GM12878 (cell line): ENCODE measurements around the gene WRAP73. TPM values are rescaled to one million over a fixed set of nuclear protein-coding genes. Genes with fewer than 3 reads are reported as not detected.

Source experiments
- ATAC-seq: fragments of 200-7000 bp; cut with Tn5 transposase; 3 replicates; pipeline ENCODE4 v1.9.1; 2020; ENCODE audit warnings: mild to moderate bottlenecking, moderate library complexity
- BruUV-seq: library from RNA; stranded (reverse); fragments of 400-500 nt; replicated peaks from 2 replicates; lab custom pipeline; 2021; lab: Mats Ljungman, UMichigan
- CTCF ChIA-PET: fragments of 300-600 bp; sonication (Branson Sonifier 250); formaldehyde crosslinking; extraction: SDS; loops from one replicate; lab custom pipeline; 2021; ENCODE audit warnings: inconsistent platforms; lab: Yijun Ruan, JAX
- POLR2A ChIA-PET: fragments of 350-600 bp; formaldehyde crosslinking; extraction: SDS; loops from one replicate; lab custom pipeline; 2021; ENCODE audit warnings: inconsistent platforms; lab: Charles Lee
- RAD21 ChIA-PET: fragments of 300-600 bp; sonication (Branson Sonifier 250); formaldehyde crosslinking; loops from one replicate; lab custom pipeline; 2023; ENCODE audit warnings: antibody characterized with exemption; ENCODE audit not compliant: unreplicated experiment; lab: Charles Lee
- SMC1A ChIA-PET: fragments of 300-600 bp; sonication (Branson Sonifier 250); formaldehyde crosslinking; loops from one replicate; lab custom pipeline; 2023; ENCODE audit not compliant: unreplicated experiment, uncharacterized antibody; lab: Charles Lee
- DNase-seq: peaks from one replicate; pipeline ENCODE4 v3.0.0-alpha.2; 2011; ENCODE audit warnings: low read depth, low spot score
- FAIRE-seq: peaks from 3 replicates; lab custom pipeline; 2011; peaks lifted over from hg19 to GRCh38; lab: Jason Lieb, UNC
- H2AFZ ChIP-seq: 2 replicates; pipeline ENCODE4 v1.6.0; 2011; ENCODE audit warnings: low read depth, low read length, control low read depth; ENCODE audit not compliant: control insufficient read depth
- H3K27ac ChIP-seq: 2 replicates; pipeline ENCODE4 v1.5.1; 2011; ENCODE audit warnings: control low read depth; ENCODE audit not compliant: control insufficient read depth, insufficient read depth
- H3K27me3 ChIP-seq, 2 experiments: replicated peaks in 1 of 2; 2 replicates each; pipeline versions ENCODE4 v1.6.0 to v1.6.1; 2011; ENCODE audit warnings: low read length in 1 of 2; ENCODE audit not compliant: control insufficient read depth in 2 of 2, insufficient read depth in 2 of 2
- H3K36me3 ChIP-seq, 2 experiments: 2 replicates each; pipeline ENCODE4 v1.5.1; 2011; ENCODE audit warnings: low read length in 1 of 2; ENCODE audit not compliant: control insufficient read depth in 2 of 2, insufficient read depth in 2 of 2
- H3K4me1 ChIP-seq: 2 replicates; pipeline ENCODE4 v1.6.1; 2011; ENCODE audit warnings: mild to moderate bottlenecking, low read length, moderate library complexity, mixed read lengths; ENCODE audit not compliant: control insufficient read depth, insufficient read depth
- H3K4me2 ChIP-seq: 2 replicates; pipeline ENCODE4 v1.6.0; 2011; ENCODE audit warnings: control low read depth; ENCODE audit not compliant: control insufficient read depth, insufficient read depth
- H3K4me3 ChIP-seq: fragments of 200-600 bp; sonication (generic); 2 replicates; pipeline ENCODE4 v1.5.1; 2016
- H3K79me2 ChIP-seq: 2 replicates; pipeline ENCODE4 v1.6.0; 2011; ENCODE audit warnings: low read length; ENCODE audit not compliant: control insufficient read depth, insufficient read depth
- H3K9ac ChIP-seq: 2 replicates; pipeline ENCODE4 v1.8.0; 2011; ENCODE audit warnings: low read length, control low read depth, mixed read lengths; ENCODE audit not compliant: control insufficient read depth, insufficient read depth
- H3K9me3 ChIP-seq: replicated peaks from 3 replicates; pipeline ENCODE4 v1.5.1; 2011; ENCODE audit warnings: mild to moderate bottlenecking, low read length; ENCODE audit not compliant: control insufficient read depth, insufficient read depth
- H4K20me1 ChIP-seq: 2 replicates; pipeline ENCODE4 v1.6.0; 2011; ENCODE audit not compliant: control insufficient read depth, insufficient read depth
- POLR2A ChIP-seq: IDR thresholded peaks from 2 replicates; pipeline ENCODE4 v1.6.1; 2011; ENCODE audit warnings: low read depth, mild to moderate bottlenecking, low read length
- POLR2AphosphoS5 ChIP-seq: IDR thresholded peaks from 2 replicates; pipeline ENCODE4 v1.6.1; 2011; ENCODE audit warnings: mild to moderate bottlenecking, low read length, inconsistent platforms
- SREBF2 ChIP-seq: IDR thresholded peaks from 2 replicates; pipeline ENCODE4 v1.6.1; 2012; ENCODE audit warnings: mild to moderate bottlenecking, low read length
- WGBS: methylation state at CpG from one replicate; pipeline ENCODE4 v1.1.6; 2016; ENCODE audit warnings: low lambda C conversion rate; ENCODE audit not compliant: insufficient replicate concordance, insufficient coverage; ENCODE audit errors: missing lambda C conversion rate; 5-methylcytosine and 5-hydroxymethylcytosine counted together
- in situ Hi-C: fragments of 300-500 bp; cut with MboI; formaldehyde crosslinking; loops from 9 replicates; pipeline ENCODE4 v1.14.3; 2018; ENCODE audit warnings: mixed read lengths
- intact Hi-C: fragments of 100-400 bp; cut with micrococcal nuclease; formaldehyde crosslinking; loops from one replicate; pipeline ENCODE4 v1.14.2; 2022; ENCODE audit not compliant: unreplicated experiment
- polyA plus RNA-seq, 11 experiments: library from polyadenylated mRNA; depleted of rRNA in 4 of 11; unstranded in 6 of 11; stranded (reverse) in 5 of 11; fragments of >200 nt; fragmentation: Nextera tagmentation in 4 of 11; fragmentation: Illumina TruSeq in 1 of 11; extraction: Ambion mirVana in 4 of 11; extraction: Trizol in 1 of 11; gene quantifications; 1 replicate in 1 of 11; 2 replicates in 10 of 11; pipeline versions ENCODE4 v1.2.1 to v1.2.3, GENCODE V29; 2011 to 2016; ENCODE audit warnings: inconsistent platforms in 2 of 11, missing spikeins in 2 of 11, low read depth in 1 of 11
- total RNA-seq, 4 experiments: library from RNA; depleted of rRNA in 3 of 4; stranded (reverse); fragments of >200 nt in 3 of 4; fragmentation: Illumina TruSeq in 1 of 4; extraction: Trizol in 1 of 4; gene quantifications; 2 replicates each; pipeline versions ENCODE4 v1.2.1 to v1.2.3, GENCODE V29; 2013 to 2021

Gene WRAP73
- total and polyA plus RNA-seq, 10 of the 15 experiments (the other 5 are each of a cell fraction or from before 2014, with no cell fraction given) = 3.2 to 65.8 (median 48.0) TPM

- in situ Hi-C loops (no loop called here), intact Hi-C loops (no loop called here)
- BruUV-seq = no TSS peak
- no peaks in the 10 kb centered on the region for H4K20me1 ChIP-seq
- SMC1A ChIA-PET = interaction anchor here (1.4 kb wide), 1 partner anchor 15 kb away, joined by 5 read pairs; no protein-coding TSS in a partner anchor
- RAD21 ChIA-PET = no interaction called here
- no peak overlapping the region for H3K9ac ChIP-seq
- no peaks in the 10 kb centered on the region for H3K79me2 ChIP-seq
- H3K27ac ChIP-seq = no peak overlapping the region
- 99% methylated on average over 12 of the region's 12 CpGs for WGBS
- H3K4me2 ChIP-seq = no peak overlapping the region
- no peak for TF ChIP-seq SREBF2
- H3K27me3 ChIP-seq = no peaks in the 10 kb centered on the region
- no peaks in the 10 kb centered on the region for H3K4me1 ChIP-seq
- H2AFZ ChIP-seq = no peak overlapping the region
- CTCF ChIA-PET = interaction anchor here (1.0 to 1.4 kb wide), 2 partner anchors 9 to 19 kb away, joined by 3 to 4 read pairs; no protein-coding TSS in a partner anchor
- POLR2A ChIA-PET = no interaction called here
- DNase-seq = no peak
- H3K9me3 ChIP-seq = no peaks in the 10 kb centered on the region
- no peak overlapping the region for H3K4me3 ChIP-seq
- no peak for ATAC-seq
- no peak for FAIRE-seq
- H3K36me3 ChIP-seq = peaks cover 14 to 16% of the 10 kb centered on the region in 2 experiments; a peak in 3 of 4 replicates
These were observed 11.9 kb downstream of the WRAP73 start for GRCh38 chr1:3638027-3638426.

GRCh38 chr1:3636531-3636930 is 13.4 kb downstream of the WRAP73 start:
- FAIRE-seq = no peak
- no TSS peak for BruUV-seq

More at GRCh38 chr1:3636531-3636930, 13.4 kb downstream of the WRAP73 start:
- Histone ChIP-seq H3K4me3 (no peak overlapping the region), H2AFZ (no peak overlapping the region), H3K9me3 (no peaks in the 10 kb centered on the region), H3K79me2 (no peaks in the 10 kb centered on the region), H3K4me1 (no peaks in the 10 kb centered on the region), H3K27me3 (no peaks in the 10 kb centered on the region), H3K9ac (no peak overlapping the region), H3K4me2 (no peak overlapping the region)
- DNase-seq = no peak
- ATAC-seq = no peak
- ChIA-PET CTCF (interaction anchor here (0.8 kb wide), 1 partner anchor 88 kb away, joined by 4 read pairs; no protein-coding TSS in a partner anchor), POLR2A (no interaction called here), SMC1A (no interaction called here)
- WGBS = over 99% methylated on average over 11 of the region's 11 CpGs
- in situ Hi-C loops (no loop called here), intact Hi-C loops (no loop called here)
- no peak for TF ChIP-seq POLR2A
- TF ChIP-seq POLR2AphosphoS5 = no peak
- TF ChIP-seq, all 136 proteins: peak for 0
- Histone ChIP-seq H3K36me3 (peaks cover 14 to 17% of the 10 kb centered on the region in 2 experiments), H3K27ac (no peak overlapping the region), H4K20me1 (no peaks in the 10 kb centered on the region)
- RAD21 ChIA-PET = no interaction called here
